ENCODE results near the gene SH2B3. TPM values are rescaled to one million over a fixed set of nuclear protein-coding genes. Genes with fewer than 3 reads are reported as not detected.
A peak's percentile ranks its signal among the peaks of the same experiment; 100 is the strongest.
"Not testable (repeated sequence)": the region's sequence is repeated elsewhere in the genome, so short reads cannot be mapped to it uniquely, and the experiment has no call there.

Gene SH2B3
- total RNA-seq, 8 experiments from 2014 or later, result 2.5 to 9.5 (median 6.4) TPM

DNA sequence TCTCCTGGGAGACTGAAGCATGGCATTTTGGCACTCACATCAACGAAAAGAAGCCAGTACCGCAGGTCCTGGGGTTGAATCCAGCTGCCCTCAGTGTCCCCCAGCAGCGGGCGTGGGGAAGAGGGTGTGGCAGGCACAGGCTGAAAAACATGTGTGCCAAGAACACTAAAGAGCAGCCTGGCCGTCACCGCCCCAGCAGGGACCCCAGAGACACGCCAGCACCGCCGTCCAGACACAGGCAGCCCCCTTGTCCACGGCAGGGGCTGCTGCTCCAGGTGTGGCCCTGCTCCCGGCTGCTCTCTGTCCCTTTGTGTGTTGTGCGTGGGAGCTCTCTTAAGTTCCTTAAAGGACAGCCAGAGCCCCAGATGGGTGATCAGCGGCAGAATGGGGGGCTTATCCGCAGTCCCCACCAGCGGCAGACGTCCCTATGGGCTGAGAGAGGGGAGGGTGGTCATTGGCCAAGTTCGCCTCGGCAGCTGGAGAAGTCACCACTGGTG, 37.4 kb upstream of the SH2B3 start:
- Histone ChIP-seq H3K4me3 (peak overlapping the region; percentile 69 to 88 (median 85)), H3K27ac (peak overlapping the region in 1 of 2 donors; percentile 37), H3K4me1 (replicated peaks in 1 of 2) (peaks cover 4 to 9% of the 10 kb centered on the region in 2 donors)
- ATAC-seq (replicated peaks in 6 of 8), result peak in 6 of 8 experiments; percentile 9 to 32 (median 20)
- in situ Hi-C loops (cut with MboI; ENCODE audit: low pct_unique_long_range_greater_than_20kb in 2 of 9, low sequenced_read_pairs in 9 of 9, unreplicated experiment in 9 of 9), result no loop called here
- 0% methylated on average over 1 to 5 of the region's 18 CpGs; no CpG with 5 or more reads in 5 of the 10 experiments for WGBS, 10 experiments

DNA sequence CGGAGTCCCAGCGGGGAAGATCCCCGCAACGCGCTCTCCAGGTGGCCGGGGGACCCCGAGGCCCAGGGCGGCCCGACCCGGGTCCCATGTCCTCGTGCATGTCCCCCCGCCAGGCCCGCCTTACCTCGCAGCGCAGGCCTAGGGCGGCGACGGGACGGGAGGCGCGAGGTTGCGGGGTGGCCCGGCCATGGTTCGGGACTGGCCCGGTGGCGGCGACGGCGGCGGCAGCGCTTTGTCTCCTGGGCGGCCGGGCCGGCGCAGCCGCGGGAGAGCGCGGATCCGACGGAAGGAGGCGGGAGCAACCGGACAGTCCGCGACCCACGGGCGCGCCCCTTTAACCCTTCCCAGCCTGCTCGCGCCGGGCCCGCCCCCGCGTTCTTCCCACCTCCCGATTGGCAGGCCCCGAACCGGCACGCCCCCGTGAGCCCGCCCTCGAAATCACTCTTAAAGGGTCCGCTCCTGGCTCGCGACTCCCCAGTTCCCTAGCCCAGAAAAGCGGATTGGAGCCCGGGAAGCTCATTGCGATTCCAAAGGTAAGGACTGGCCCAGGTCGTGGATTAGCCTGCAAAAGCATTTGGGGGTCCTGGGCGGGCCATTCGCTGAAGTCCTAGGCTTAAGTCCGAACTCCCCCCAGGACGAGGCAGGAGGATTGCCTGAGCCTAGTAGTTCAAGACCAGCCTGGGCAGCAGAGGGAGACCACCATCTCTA, 36.8 kb upstream of the SH2B3 start, which contains the start of gene PHETA1:
Gene PHETA1, minus strand, starts transcription at position 308 of the 708 bp plus-strand sequence. CDS start 5,668 bp downstream, outside the sequence.
- H3K4me1 ChIP-seq (replicated peaks in 1 of 2), result peaks cover 4 to 9% of the 10 kb centered on the region in 2 donors
- H3K4me3 ChIP-seq, result peak within 1 kb of the TSS; percentile 69 to 88 (median 85)
- 0 to 5% (median 2%) methylated on average over 4 to 10 of the region's 72 CpGs; no CpG with 5 or more reads in 7 of the 10 experiments for WGBS, 10 experiments
- in situ Hi-C loops (cut with MboI; ENCODE audit: low pct_unique_long_range_greater_than_20kb in 2 of 9, low sequenced_read_pairs in 9 of 9, unreplicated experiment in 9 of 9), result no loop called here
- peak within 1 kb of the TSS in 1 of 2 donors; percentile 37 for H3K27ac ChIP-seq
- peak; percentile 90 to 97 (median 94) for ATAC-seq (replicated peaks in 6 of 8)

DNA sequence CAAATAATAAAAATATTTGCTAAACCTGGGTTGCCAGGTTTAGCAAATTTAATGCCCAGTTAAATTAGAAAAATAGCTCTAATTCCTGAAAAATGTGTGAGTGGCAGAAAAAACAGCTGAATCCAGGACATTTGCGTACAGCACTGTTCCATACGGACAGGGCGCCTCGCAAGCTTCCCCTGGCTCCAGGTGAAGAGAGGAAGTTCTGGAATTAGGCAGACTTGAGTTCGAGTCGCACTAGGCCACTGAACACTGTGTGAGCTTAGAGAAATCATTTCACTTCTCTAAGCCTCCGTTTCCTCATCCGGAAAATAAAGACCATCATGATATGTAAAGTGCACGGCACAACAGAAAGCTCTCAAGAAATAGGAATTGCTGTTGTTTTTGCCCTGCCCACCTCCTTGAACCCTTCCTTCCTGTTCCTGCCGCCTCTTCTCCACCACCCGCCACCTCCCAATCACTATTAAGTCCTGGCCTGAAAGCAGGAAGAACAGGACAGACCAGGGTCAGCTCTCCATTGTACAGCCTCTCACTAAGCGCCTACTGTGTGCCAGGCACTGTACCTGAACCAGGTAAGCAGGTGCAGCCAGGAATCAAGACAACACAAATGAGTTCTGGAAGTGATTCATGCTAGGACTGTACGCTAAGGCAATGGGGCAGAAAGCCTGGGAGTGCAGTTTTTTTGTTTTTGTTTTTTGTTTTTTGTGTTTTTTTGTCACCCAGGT, 36.1 kb upstream of the SH2B3 start:
- no peak overlapping the region for H3K27ac ChIP-seq
- in situ Hi-C loops (cut with MboI; ENCODE audit: low pct_unique_long_range_greater_than_20kb in 2 of 9, low sequenced_read_pairs in 9 of 9, unreplicated experiment in 9 of 9), result no loop called here
- peak in 1 of 8 experiments; percentile 1 for ATAC-seq (replicated peaks in 6 of 8)

DNA sequence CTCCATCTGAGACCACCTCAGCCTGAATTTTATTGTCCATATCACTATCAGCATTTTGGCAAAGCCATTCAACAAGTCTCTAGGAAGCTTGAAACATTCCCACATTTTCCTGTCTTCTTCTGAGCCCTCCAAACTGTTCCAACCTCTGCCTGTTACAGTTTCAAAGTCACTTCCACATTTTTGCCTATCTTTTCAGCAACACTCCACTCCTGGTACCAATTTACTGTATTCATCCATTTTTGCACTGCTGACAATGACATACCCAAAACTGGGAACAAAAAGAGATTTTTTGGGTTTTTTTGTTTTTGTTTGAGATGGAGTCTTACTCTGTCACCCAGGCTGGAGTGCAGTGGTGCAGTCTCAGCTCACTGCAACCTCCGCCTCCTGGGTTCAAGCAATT, 32.5 kb upstream of the SH2B3 start:
- H3K4me1 ChIP-seq (replicated peaks in 1 of 2); ATAC-seq (replicated peaks in 6 of 8); H3K27ac ChIP-seq; in situ Hi-C loops (cut with MboI; ENCODE audit: low pct_unique_long_range_greater_than_20kb in 2 of 9, low sequenced_read_pairs in 9 of 9, unreplicated experiment in 9 of 9); H3K4me3 ChIP-seq: not testable (repeated sequence)
- 83 to 100% (median 100%) methylated on average over 1 of the region's 1 CpG; no CpG with 5 or more reads in 5 of the 10 experiments for WGBS, 10 experiments

More for the DNA sequence above, 36.1 kb upstream of the SH2B3 start:
- peaks cover 4 to 9% of the 10 kb centered on the region in 2 donors for H3K4me1 ChIP-seq (replicated peaks in 1 of 2)
- peak overlapping the region; percentile 69 to 88 (median 85) for H3K4me3 ChIP-seq
- 12 to 100% (median 74%) methylated on average over 1 to 11 of the region's 13 CpGs for WGBS, 10 experiments

DNA sequence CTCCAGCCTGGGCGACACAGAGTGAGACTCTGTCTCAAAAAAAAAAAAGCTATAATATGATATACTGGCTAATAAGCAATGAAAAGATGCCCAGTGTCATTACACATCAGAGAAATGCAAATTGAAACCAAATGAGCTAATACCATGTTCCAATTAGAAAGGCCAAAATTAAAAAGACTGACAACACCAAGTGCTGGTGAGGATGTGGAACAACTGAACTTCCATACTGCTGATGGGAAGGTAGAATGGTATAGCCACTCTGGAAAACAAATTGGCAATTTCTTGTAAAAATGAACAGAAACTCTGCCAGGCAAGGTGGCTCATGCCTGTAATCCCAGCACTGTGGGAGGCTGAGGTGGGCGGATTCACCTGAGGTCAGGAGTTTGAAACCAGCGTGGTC, 28.3 kb upstream of the SH2B3 start:
- Histone ChIP-seq H3K27ac (no peak overlapping the region), H3K4me1 (replicated peaks in 1 of 2) (no peaks in the 10 kb centered on the region), H3K4me3 (no peak overlapping the region)
- in situ Hi-C loops (cut with MboI; ENCODE audit: low pct_unique_long_range_greater_than_20kb in 2 of 9, low sequenced_read_pairs in 9 of 9, unreplicated experiment in 9 of 9), result loop anchor here in 1 of 9 experiments (25.0 kb wide), 1 partner anchor 160 kb away; no protein-coding TSS in a partner anchor
- WGBS, 10 experiments, result 60 to 100% (median 85%) methylated on average over 1 to 3 of the region's 3 CpGs; no CpG with 5 or more reads in 2 of the 10 experiments
- no peak for ATAC-seq (replicated peaks in 6 of 8)

DNA sequence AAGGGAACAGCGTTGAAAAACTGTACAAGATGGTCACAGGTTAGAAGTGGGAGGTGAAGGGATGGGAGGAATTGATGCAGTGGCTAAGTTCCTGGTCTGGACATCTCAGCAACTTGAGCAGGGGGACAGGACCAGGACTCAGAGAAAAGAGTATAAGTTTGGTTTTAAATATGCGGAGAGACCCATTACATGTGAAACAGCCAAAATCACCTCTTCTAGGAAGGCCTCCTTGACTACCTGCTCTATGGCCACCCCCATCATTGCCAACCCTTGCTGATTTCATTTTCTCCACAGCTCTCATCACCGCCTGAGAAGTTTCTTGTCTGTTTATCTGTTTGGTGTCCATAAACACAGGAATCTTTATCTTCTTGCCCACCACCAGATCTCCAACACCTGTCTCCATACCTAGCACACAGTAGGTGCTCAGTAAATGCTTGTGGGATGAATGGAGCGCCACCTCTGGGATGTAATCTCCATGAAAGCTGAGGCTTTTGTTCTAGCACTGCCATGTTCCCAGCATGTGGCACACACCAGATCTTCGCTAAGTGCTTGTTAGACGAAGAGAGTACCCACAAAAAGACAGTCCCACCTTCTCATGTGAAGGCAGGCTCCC, 25.7 kb upstream of the SH2B3 start:
- 59 to 100% (median 100%) methylated on average over 1 to 5 of the region's 6 CpGs for WGBS, 10 experiments

DNA sequence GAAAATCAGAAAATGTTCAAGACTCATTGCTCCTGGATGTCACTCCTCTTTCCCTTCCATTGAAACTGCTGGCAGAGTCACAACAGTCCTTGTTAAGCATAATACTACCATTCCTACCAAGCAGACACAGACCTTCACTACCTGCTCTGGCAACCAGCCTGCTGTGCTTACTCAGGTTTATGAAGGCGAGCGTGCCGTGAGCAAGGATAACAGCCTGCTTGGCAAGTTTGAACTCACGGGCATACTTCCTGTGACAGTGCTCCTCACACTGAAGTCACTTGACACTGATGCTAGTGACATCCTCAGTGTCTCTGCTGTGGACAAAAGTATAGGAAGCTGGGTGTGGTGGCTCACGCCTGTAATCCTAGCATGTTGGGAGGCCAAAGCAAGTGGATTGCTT, 21.1 kb upstream of the SH2B3 start:
- H3K27ac ChIP-seq, result no peak overlapping the region
- peaks cover 8 to 10% of the 10 kb centered on the region in 2 donors for H3K4me1 ChIP-seq (replicated peaks in 1 of 2)
- 0 to 100% (median 87%) methylated on average over 1 to 4 of the region's 5 CpGs; no CpG with 5 or more reads in 3 of the 10 experiments for WGBS, 10 experiments
- in situ Hi-C loops (cut with MboI; ENCODE audit: low pct_unique_long_range_greater_than_20kb in 2 of 9, low sequenced_read_pairs in 9 of 9, unreplicated experiment in 9 of 9), result loop anchor here in 1 of 9 experiments (25.0 kb wide), 1 partner anchor 153 kb away; no protein-coding TSS in a partner anchor
- no peak overlapping the region for H3K4me3 ChIP-seq
- ATAC-seq (replicated peaks in 6 of 8), result no peak

More for the DNA sequence above, 25.7 kb upstream of the SH2B3 start:
- Histone ChIP-seq H3K4me3 (no peak overlapping the region), H3K4me1 (replicated peaks in 1 of 2) (no peaks in the 10 kb centered on the region), H3K27ac (no peak overlapping the region)
- no peak for ATAC-seq (replicated peaks in 6 of 8)
- in situ Hi-C loops (cut with MboI; ENCODE audit: low pct_unique_long_range_greater_than_20kb in 2 of 9, low sequenced_read_pairs in 9 of 9, unreplicated experiment in 9 of 9), result loop anchor here in 1 of 9 experiments (25.0 kb wide), 1 partner anchor 157 kb away; no protein-coding TSS in a partner anchor

DNA sequence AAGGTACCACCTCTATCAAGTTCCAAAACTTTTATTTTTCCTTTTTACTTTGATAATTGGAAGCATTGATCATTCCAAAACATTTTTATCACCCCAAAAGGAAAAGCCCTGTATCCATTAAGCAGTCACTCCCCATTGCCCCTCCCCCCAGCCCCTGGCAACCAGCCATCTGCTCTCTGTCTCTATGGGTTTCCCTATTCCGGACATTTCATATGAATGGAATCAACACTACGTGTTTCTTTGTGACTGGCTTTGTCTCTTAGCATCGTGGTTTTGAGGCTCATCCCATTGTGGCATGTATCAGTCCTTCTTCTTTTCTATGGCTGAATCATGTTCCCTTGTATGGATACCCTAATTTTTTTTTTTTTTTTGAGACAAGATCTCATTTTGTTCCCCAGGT, 18.8 kb upstream of the SH2B3 start:
- peaks cover 8 to 10% of the 10 kb centered on the region in 2 donors for H3K4me1 ChIP-seq (replicated peaks in 1 of 2)
- in situ Hi-C loops (cut with MboI; ENCODE audit: low pct_unique_long_range_greater_than_20kb in 2 of 9, low sequenced_read_pairs in 9 of 9, unreplicated experiment in 9 of 9), result loop anchor here in 1 of 9 experiments (25.0 kb wide), 1 partner anchor 150 kb away; no protein-coding TSS in a partner anchor
- whole genome bisulfite sequencing, 10 experiments, result 0 to 27% (median 6%) methylated on average over 1 to 3 of the region's 3 CpGs; no CpG with 5 or more reads in 3 of the 10 experiments
- H3K27ac ChIP-seq, result peak overlapping the region in 1 of 2 donors; percentile 35
- peak in 5 of 8 experiments; percentile 62 to 81 (median 78) for ATAC-seq (replicated peaks in 6 of 8)
- no peak overlapping the region for H3K4me3 ChIP-seq

DNA sequence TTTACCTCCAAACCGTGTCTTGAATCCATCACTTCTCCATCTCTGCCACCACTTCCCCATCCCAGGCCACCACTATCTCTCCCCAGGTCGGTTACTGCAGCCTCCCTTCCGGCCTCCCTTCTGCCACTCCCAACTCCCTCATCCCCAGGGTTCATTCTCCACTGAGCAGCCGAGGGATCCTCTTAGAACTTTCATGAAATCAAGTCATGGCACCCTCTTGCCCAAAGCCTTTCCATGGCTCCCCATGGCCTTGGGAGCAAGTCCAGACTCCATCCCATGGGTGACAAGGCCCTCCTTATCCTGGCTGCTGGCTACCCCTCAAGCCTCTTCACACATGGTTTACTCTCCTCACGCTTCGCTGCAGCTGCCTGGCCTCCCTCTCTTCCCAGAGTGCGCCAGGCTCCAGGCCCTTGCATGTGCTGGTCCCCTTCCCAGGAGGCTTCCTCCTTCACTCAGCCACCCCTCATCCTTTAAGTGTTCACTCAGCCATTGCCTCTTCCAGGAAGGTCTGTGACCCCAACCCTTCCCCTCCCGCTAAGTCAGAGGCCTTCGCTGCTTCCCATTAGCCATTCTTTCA, 17.9 kb upstream of the SH2B3 start:
- WGBS, 10 experiments, result 0 to 100% (median 83%) methylated on average over 1 to 7 of the region's 9 CpGs; no CpG with 5 or more reads in 1 of the 10 experiments
- Histone ChIP-seq H3K4me3 (no peak overlapping the region), H3K4me1 (replicated peaks in 1 of 2) (peaks cover 8 to 10% of the 10 kb centered on the region in 2 donors), H3K27ac (no peak overlapping the region)
- in situ Hi-C loops (cut with MboI; ENCODE audit: low pct_unique_long_range_greater_than_20kb in 2 of 9, low sequenced_read_pairs in 9 of 9, unreplicated experiment in 9 of 9), result loop anchor here in 1 of 9 experiments (25.0 kb wide), 1 partner anchor 149 kb away; no protein-coding TSS in a partner anchor
- peak in 1 of 8 experiments; percentile 36 for ATAC-seq (replicated peaks in 6 of 8)

DNA sequence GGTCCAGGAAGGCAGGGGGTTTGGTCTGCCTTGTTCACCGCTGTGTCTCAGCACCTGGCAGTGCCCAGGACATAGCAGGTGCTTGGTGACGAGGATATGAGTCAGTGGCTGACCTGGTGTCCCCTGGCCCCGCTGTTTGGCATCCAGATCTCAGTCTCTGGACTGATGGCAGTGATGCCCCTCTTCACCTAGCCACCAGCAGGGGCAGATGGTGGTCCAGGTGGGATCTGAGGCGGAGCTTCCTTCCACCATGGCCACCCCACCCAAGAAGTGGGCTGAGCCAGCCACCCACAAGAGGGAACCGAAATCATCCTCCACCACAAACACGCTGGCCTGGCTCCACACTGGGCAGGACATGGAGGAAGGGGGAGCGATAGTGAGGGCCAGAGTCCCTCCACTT, 16.1 kb upstream of the SH2B3 start:
- H3K4me1 ChIP-seq (replicated peaks in 1 of 2), result peaks cover 8 to 10% of the 10 kb centered on the region in 2 donors
- H3K4me3 ChIP-seq, result no peak overlapping the region
- WGBS, 10 experiments, result 60 to 100% (median 86%) methylated on average over 1 to 2 of the region's 7 CpGs; no CpG with 5 or more reads in 5 of the 10 experiments
- H3K27ac ChIP-seq, result no peak overlapping the region
- in situ Hi-C loops (cut with MboI; ENCODE audit: low pct_unique_long_range_greater_than_20kb in 2 of 9, low sequenced_read_pairs in 9 of 9, unreplicated experiment in 9 of 9), result loop anchor here in 1 of 9 experiments (25.0 kb wide), 1 partner anchor 148 kb away; no protein-coding TSS in a partner anchor
- ATAC-seq (replicated peaks in 6 of 8), result no peak

DNA sequence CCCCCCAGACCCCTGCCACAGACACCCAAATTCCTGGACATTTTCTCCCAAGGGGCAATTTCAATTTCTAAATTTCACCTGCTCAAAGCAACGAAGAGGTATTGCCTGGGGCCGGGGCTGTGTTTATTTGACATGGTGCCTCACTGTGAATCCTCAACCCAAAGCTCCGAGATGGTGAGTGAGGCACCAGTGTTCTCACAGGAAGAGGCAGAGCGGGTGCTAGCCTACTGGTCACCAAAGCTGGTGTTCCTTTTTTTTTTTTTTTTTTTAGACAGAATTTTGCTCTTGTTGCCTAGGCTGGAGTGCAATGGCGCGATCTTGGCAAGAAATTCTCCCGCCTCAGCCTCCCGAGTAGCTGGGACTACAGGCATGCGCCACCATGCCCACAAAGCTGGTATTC, 14.8 kb upstream of the SH2B3 start:
- Histone ChIP-seq H3K27ac (no peak overlapping the region), H3K4me3 (no peak overlapping the region), H3K4me1 (replicated peaks in 1 of 2) (peaks cover 8 to 10% of the 10 kb centered on the region in 2 donors)
- in situ Hi-C loops (cut with MboI; ENCODE audit: low pct_unique_long_range_greater_than_20kb in 2 of 9, low sequenced_read_pairs in 9 of 9, unreplicated experiment in 9 of 9), result loop anchor here in 1 of 9 experiments (25.0 kb wide), 1 partner anchor 146 kb away; no protein-coding TSS in a partner anchor
- no peak for ATAC-seq (replicated peaks in 6 of 8)
- WGBS, 10 experiments, result 53 to 100% (median 83%) methylated on average over 1 to 8 of the region's 9 CpGs
